Ishikawa (cell line): ENCODE measurements around the gene UGDH.
A peak's percentile ranks its signal among the peaks of the same experiment; 100 is the strongest.

Source experiments
- CEBPB ChIP-seq: IDR thresholded peaks from 2 replicates; pipeline ENCODE4 v1.6.1; 2012
- CREB1 ChIP-seq: IDR thresholded peaks from 2 replicates; pipeline ENCODE4 v1.6.1; 2012; ENCODE audit warnings: low read depth
- EGR1 ChIP-seq: IDR thresholded peaks from 2 replicates; pipeline ENCODE4 v1.6.1; 2012
- EP300 ChIP-seq: IDR thresholded peaks from 2 replicates; pipeline ENCODE4 v1.6.1; 2012; ENCODE audit warnings: borderline replicate concordance
- FOXM1 ChIP-seq: IDR thresholded peaks from 2 replicates; pipeline ENCODE4 v1.6.1; 2012; ENCODE audit warnings: low read depth, borderline replicate concordance
- NFIC ChIP-seq: IDR thresholded peaks from 2 replicates; pipeline ENCODE4 v1.6.1; 2012
- RAD21 ChIP-seq: IDR thresholded peaks from 2 replicates; pipeline ENCODE4 v1.6.1; 2012; ENCODE audit warnings: low read depth
- TAF1 ChIP-seq: IDR thresholded peaks from 2 replicates; pipeline ENCODE4 v1.6.1; 2012; ENCODE audit warnings: low read depth, mild to moderate bottlenecking
- TCF12 ChIP-seq: IDR thresholded peaks from 2 replicates; pipeline ENCODE4 v1.6.1; 2012; ENCODE audit warnings: low read depth
- TEAD4 ChIP-seq: IDR thresholded peaks from 2 replicates; pipeline ENCODE4 v1.6.1; 2012
- YY1 ChIP-seq: IDR thresholded peaks from 2 replicates; pipeline ENCODE4 v1.6.1; 2012; ENCODE audit warnings: low read depth
- ZBTB7A ChIP-seq: IDR thresholded peaks from 2 replicates; pipeline ENCODE4 v1.6.1; 2012; ENCODE audit warnings: low read depth
- TF ChIP-seq, protein P1 (sequence below): IDR thresholded peaks from 2 replicates; pipeline ENCODE4 v1.6.1; 2012
- TF ChIP-seq, protein P2 (sequence below): IDR thresholded peaks from 2 replicates; pipeline ENCODE4 v1.6.1; 2012
- TF ChIP-seq, protein P3 (sequence below): IDR thresholded peaks from 2 replicates; pipeline ENCODE4 v1.6.1; 2012; ENCODE audit warnings: low read depth, mild to moderate bottlenecking

UGDH gene

DNA sequence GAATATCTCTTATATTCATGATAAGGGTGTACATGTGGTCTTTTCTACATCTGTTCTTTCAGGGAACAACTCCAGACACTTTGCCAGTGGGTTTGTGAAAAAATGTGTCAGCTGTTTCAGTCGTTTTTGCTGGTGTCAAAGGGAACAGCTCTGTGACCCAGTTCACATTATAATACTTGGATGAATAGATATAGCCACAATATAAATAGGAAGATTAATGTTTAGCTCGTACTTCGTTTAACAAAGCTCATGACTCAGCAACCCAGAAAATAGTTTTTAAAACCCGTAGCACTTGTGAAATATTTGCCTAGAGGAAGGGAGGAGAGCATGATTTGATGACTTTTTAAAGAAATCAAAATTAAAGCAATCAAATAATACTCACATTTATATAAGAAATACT is 60.5 kb downstream of the UGDH start:
- TF ChIP-seq FOXM1 (no peak), RAD21 (no peak), EGR1 (no peak), YY1 (no peak), CEBPB (no peak), TCF12 (no peak), CREB1 (no peak), TEAD4 (no peak), ZBTB7A (no peak), EP300 (no peak), TAF1 (no peak), NFIC (no peak)
- TF ChIP-seq, protein P1, sequence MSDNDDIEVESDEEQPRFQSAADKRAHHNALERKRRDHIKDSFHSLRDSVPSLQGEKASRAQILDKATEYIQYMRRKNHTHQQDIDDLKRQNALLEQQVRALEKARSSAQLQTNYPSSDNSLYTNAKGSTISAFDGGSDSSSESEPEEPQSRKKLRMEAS, result no peak
- TF ChIP-seq, protein P2, sequence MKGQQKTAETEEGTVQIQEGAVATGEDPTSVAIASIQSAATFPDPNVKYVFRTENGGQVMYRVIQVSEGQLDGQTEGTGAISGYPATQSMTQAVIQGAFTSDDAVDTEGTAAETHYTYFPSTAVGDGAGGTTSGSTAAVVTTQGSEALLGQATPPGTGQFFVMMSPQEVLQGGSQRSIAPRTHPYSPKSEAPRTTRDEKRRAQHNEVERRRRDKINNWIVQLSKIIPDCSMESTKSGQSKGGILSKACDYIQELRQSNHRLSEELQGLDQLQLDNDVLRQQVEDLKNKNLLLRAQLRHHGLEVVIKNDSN, result no peak
- TF ChIP-seq, protein P3, sequence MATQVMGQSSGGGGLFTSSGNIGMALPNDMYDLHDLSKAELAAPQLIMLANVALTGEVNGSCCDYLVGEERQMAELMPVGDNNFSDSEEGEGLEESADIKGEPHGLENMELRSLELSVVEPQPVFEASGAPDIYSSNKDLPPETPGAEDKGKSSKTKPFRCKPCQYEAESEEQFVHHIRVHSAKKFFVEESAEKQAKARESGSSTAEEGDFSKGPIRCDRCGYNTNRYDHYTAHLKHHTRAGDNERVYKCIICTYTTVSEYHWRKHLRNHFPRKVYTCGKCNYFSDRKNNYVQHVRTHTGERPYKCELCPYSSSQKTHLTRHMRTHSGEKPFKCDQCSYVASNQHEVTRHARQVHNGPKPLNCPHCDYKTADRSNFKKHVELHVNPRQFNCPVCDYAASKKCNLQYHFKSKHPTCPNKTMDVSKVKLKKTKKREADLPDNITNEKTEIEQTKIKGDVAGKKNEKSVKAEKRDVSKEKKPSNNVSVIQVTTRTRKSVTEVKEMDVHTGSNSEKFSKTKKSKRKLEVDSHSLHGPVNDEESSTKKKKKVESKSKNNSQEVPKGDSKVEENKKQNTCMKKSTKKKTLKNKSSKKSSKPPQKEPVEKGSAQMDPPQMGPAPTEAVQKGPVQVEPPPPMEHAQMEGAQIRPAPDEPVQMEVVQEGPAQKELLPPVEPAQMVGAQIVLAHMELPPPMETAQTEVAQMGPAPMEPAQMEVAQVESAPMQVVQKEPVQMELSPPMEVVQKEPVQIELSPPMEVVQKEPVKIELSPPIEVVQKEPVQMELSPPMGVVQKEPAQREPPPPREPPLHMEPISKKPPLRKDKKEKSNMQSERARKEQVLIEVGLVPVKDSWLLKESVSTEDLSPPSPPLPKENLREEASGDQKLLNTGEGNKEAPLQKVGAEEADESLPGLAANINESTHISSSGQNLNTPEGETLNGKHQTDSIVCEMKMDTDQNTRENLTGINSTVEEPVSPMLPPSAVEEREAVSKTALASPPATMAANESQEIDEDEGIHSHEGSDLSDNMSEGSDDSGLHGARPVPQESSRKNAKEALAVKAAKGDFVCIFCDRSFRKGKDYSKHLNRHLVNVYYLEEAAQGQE, result no peak

DNA sequence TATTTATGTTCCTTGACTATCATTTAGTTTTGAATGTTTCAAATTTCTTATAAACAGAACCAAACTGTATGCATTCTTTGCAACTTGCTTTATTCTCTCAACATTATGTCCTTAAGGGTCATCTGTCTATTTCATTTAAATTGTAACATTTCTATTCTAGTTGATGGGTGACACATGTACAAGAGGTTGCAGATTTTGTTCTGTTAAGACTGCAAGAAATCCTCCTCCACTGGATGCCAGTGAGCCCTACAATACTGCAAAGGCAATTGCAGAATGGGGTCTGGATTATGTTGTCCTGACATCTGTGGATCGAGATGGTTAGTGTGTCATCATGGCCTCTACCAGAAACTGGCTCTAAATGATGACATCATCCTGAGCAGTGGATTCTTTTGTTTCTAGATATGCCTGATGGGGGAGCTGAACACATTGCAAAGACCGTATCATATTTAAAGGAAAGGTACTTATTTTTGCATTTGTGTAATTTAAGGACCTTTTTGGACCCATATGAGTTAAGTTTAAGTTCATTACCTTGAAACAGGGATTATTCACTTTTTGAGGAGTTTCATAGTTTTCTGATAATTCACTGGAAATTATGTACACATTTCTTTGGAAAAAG is 62.2 kb downstream of the UGDH start:
- TF ChIP-seq FOXM1 (no peak), EGR1 (no peak), ZBTB7A (no peak), RAD21 (no peak), NFIC (no peak), TAF1 (no peak), TEAD4 (no peak), CEBPB (no peak), YY1 (no peak)
- TF ChIP-seq, protein P1, result no peak
- TF ChIP-seq, protein P3, result no peak
- TF ChIP-seq, protein P2, result no peak

DNA sequence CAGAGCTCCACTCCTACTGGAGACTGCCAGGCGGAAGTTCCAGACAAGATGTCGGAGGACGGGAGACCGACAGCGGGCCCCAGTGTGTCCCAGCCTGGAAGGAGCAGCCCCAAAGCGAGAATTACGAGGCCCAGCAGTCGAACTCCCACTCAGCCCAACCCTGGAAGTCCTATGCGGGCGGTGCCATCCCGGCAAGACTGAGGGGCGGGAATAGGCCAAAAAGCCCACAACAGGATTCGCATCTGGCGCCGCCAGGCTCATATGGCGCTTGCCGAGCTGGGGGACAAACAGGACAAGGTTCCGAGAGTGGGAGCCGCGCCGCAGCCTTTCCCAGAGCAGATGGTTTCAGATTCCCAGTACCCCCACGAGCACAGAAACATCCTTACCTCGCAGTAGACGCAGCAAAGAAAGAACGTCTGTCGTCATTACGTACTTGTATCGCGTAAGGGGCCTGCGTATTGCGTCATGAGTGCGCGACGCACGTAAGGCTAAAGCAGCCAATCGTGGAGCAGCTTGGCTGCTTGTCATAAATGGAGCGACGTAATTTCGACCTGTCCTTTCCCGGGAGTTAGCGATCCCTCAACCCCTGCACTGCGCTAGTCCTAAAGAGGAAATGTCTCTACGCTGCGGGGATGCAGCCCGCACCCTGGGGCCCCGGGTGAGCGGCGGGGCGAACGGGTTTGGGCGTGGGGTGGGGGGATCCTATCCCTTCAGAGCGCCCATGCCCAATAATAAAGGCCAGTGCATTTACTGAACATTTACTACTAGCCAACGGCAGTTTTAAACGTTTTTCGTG is 68.5 kb downstream of the UGDH start, which contains the start of the genes LIAS and RPL9:
Gene LIAS (plus strand): TSS at position 552 of the 796 bp plus-strand sequence. CDS start 62 bp downstream, at position 614.
Gene RPL9 (minus strand): TSS at position 418 of the 796 bp plus-strand sequence. CDS start 483 bp downstream, outside the sequence.
- peak; percentile 97 for TF ChIP-seq TAF1
- peak; percentile 33 for TF ChIP-seq YY1
- TF ChIP-seq TEAD4, result 0 out of 2 replicates have a peak, but pooled peaks have one; percentile 25
- no peak for TF ChIP-seq EGR1
- TF ChIP-seq RAD21, result no peak
- TF ChIP-seq TCF12, result no peak
- TF ChIP-seq CREB1, result peak; percentile 100
- 0 out of 2 replicates have a peak, but pooled peaks have one; percentile 17 for TF ChIP-seq CEBPB
- no peak for TF ChIP-seq FOXM1
- TF ChIP-seq, protein P1, result peak; percentile 97
- TF ChIP-seq, protein P3, result no peak
- TF ChIP-seq EP300, result no peak
- TF ChIP-seq NFIC, result no peak
- no peak for TF ChIP-seq ZBTB7A
- TF ChIP-seq, protein P2, result no peak; the same call in 1 of the 2 replicates
